GM10248 (cell line): ENCODE results near the gene TOR2A.

Experiments used
- CTCF ChIA-PET: fragments of 300-600 bp; sonication (Branson Sonifier 250); formaldehyde crosslinking; extraction: SDS; loops from one replicate; lab custom pipeline; 2021; ENCODE audit warnings: antibody characterized with exemption; lab: Yijun Ruan, JAX
- POLR2A ChIA-PET: fragments of 350-650 bp; sonication (Branson Sonifier 250); formaldehyde crosslinking; extraction: SDS; loops from one replicate; lab custom pipeline; 2020; ENCODE audit warnings: antibody characterized with exemption; lab: Yijun Ruan, JAX
- DNase-seq: peaks from one replicate; pipeline ENCODE4 v3.0.0; 2012; ENCODE audit errors: extremely low spot score
- CTCF ChIP-seq: IDR thresholded peaks from 2 replicates; pipeline ENCODE4 v1.5.1; 2012; ENCODE audit warnings: mild to moderate bottlenecking, low read depth; ENCODE audit errors: extremely low read depth, missing control alignments, control extremely low read depth

TOR2A gene

GRCh38 chr9:127714020-127714750 is 20.9 kb downstream of the TOR2A start:
- TF ChIP-seq CTCF = no peak
- CTCF ChIA-PET = interaction anchor here (2.8 to 8.0 kb wide), 3 partner anchors 20 to 206 kb away, joined by 9 to 53 read pairs (median 12); partner anchors contain the start of gene TOR2A
- POLR2A ChIA-PET = no interaction called here
- DNase-seq = no peak

- ChIA-PET CTCF (interaction anchor here (2.6 to 8.0 kb wide), 3 partner anchors 21 to 157 kb away, joined by 8 to 53 read pairs (median 24); partner anchors contain the start of gene TOR2A), POLR2A (interaction anchor here (0.6 kb wide), 1 partner anchor 243 kb away, joined by 3 read pairs; no protein-coding TSS in a partner anchor)
- no peak for TF ChIP-seq CTCF
- DNase-seq = no peak
These were observed 22.2 kb downstream of the TOR2A start for GRCh38 chr9:127712867-127713266.

GRCh38 chr9:127712371-127712770 is 22.7 kb downstream of the TOR2A start:
- no peak for TF ChIP-seq CTCF
- ChIA-PET POLR2A (no interaction called here), CTCF (interaction anchor here (2.6 to 3.7 kb wide), 2 partner anchors 22 to 157 kb away, joined by 8 to 24 read pairs; partner anchors contain the start of gene TOR2A)
- no peak for DNase-seq

GRCh38 chr9:127711831-127712274 is 23.2 kb downstream of the TOR2A start:
- DNase-seq = no peak
- ChIA-PET CTCF (interaction anchor here (1.6 to 3.7 kb wide), 3 partner anchors 11 to 158 kb away, joined by 6 to 24 read pairs (median 8); partner anchors contain the start of gene TOR2A), POLR2A (no interaction called here)
- TF ChIP-seq CTCF = no peak

- no peak for DNase-seq
- TF ChIP-seq CTCF = no peak
- ChIA-PET CTCF (interaction anchor here (1.6 to 3.7 kb wide), 3 partner anchors 11 to 158 kb away, joined by 6 to 24 read pairs (median 8); partner anchors contain the start of gene TOR2A), POLR2A (no interaction called here)
These were observed 23.8 kb downstream of the TOR2A start for GRCh38 chr9:127711226-127711701.

GRCh38 chr9:127710204-127710783 is 24.8 kb downstream of the TOR2A start:
- DNase-seq = no peak
- TF ChIP-seq CTCF = no peak
- POLR2A ChIA-PET = interaction anchor here (0.7 kb wide), 1 partner anchor 211 kb away, joined by 3 read pairs; no protein-coding TSS in a partner anchor
- CTCF ChIA-PET = interaction anchor here (1.6 to 3.7 kb wide), 3 partner anchors 10 to 159 kb away, joined by 6 to 24 read pairs (median 8); partner anchors contain the start of gene TOR2A
